22Rv1 (cell line): ENCODE results near the gene NIPBL.

Experiments used
- ZFX ChIP-seq: fragments of 450-650 bp; IDR thresholded peaks from 2 replicates; pipeline ENCODE4 v1.6.1; 2017; ENCODE audit warnings: antibody characterized with exemption, borderline replicate concordance
- TF ChIP-seq, protein P1 (sequence below): fragments of 450-650 bp; IDR thresholded peaks from 2 replicates; pipeline ENCODE4 v1.5.1; 2017; ENCODE audit warnings: mild to moderate bottlenecking

DNA sequence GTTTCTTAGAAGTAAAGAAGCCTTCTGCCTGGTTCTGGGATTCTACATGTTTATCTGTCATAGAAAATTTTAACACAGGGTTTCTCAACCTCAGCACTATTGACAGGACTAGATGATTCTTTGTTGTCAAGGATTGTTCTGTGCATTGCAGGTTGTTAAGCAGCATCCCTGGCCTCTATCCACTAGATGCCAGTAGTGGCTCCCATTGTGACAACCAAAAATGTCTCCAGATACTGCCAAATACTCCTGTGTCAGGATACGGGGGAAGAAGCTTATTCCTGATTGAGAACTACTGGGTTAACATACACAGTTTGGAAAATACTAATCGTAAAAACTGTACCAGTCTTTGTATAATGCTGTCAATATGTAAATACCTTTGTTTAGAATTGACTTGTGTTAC, 167.1 kb downstream of the NIPBL start:
- TF ChIP-seq, protein P1, sequence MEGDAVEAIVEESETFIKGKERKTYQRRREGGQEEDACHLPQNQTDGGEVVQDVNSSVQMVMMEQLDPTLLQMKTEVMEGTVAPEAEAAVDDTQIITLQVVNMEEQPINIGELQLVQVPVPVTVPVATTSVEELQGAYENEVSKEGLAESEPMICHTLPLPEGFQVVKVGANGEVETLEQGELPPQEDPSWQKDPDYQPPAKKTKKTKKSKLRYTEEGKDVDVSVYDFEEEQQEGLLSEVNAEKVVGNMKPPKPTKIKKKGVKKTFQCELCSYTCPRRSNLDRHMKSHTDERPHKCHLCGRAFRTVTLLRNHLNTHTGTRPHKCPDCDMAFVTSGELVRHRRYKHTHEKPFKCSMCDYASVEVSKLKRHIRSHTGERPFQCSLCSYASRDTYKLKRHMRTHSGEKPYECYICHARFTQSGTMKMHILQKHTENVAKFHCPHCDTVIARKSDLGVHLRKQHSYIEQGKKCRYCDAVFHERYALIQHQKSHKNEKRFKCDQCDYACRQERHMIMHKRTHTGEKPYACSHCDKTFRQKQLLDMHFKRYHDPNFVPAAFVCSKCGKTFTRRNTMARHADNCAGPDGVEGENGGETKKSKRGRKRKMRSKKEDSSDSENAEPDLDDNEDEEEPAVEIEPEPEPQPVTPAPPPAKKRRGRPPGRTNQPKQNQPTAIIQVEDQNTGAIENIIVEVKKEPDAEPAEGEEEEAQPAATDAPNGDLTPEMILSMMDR = peak; percentile 26
- no peak for TF ChIP-seq ZFX
